ENCODE results near the gene TCF15. TPM values are rescaled to one million over a fixed set of nuclear protein-coding genes. Genes with fewer than 3 reads are reported as not detected.
A peak's percentile ranks its signal among the peaks of the same experiment; 100 is the strongest.
"Not testable (repeated sequence)": the region's sequence is repeated elsewhere in the genome, so short reads cannot be mapped to it uniquely, and the experiment has no call there.

Gene TCF15
- total RNA-seq, 1 experiment from 2014 or later, result not detected

GRCh38 chr20:642013-642397, 31.9 kb upstream of the TCF15 start:
- not testable (repeated sequence) for DNase-seq (ENCODE audit: low spot score)

- no peak for DNase-seq (ENCODE audit: low spot score)
Measured at GRCh38 chr20:641516-641875, 31.4 kb upstream of the TCF15 start.

- DNase-seq (ENCODE audit: low spot score), result no peak
Measured at GRCh38 chr20:640674-641515, 30.8 kb upstream of the TCF15 start.

- no peak for DNase-seq (ENCODE audit: low spot score)
Measured at GRCh38 chr20:638579-638978, 28.5 kb upstream of the TCF15 start.

- DNase-seq (ENCODE audit: low spot score), result no peak
Measured at GRCh38 chr20:637559-637958, 27.4 kb upstream of the TCF15 start.

GRCh38 chr20:635893-636338, 25.8 kb upstream of the TCF15 start:
- DNase-seq (ENCODE audit: low spot score), result no peak

GRCh38 chr20:635028-635892, 25.2 kb upstream of the TCF15 start:
- DNase-seq (ENCODE audit: low spot score), result no peak

GRCh38 chr20:634148-634925, 24.2 kb upstream of the TCF15 start:
- no peak for DNase-seq (ENCODE audit: low spot score)

GRCh38 chr20:631101-631500, 21.0 kb upstream of the TCF15 start:
- DNase-seq (ENCODE audit: low spot score), result no peak

GRCh38 chr20:626579-626978, 16.5 kb upstream of the TCF15 start:
- DNase-seq (ENCODE audit: low spot score), result no peak

- DNase-seq (ENCODE audit: low spot score), result no peak
Measured at GRCh38 chr20:625360-625932, 15.3 kb upstream of the TCF15 start.

- DNase-seq (ENCODE audit: low spot score), result no peak
Measured at GRCh38 chr20:623704-624103, 13.6 kb upstream of the TCF15 start.

GRCh38 chr20:623021-623420, 12.9 kb upstream of the TCF15 start:
- no peak for DNase-seq (ENCODE audit: low spot score)

GRCh38 chr20:622161-622560, 12.1 kb upstream of the TCF15 start:
- no peak for DNase-seq (ENCODE audit: low spot score)

- DNase-seq (ENCODE audit: low spot score), result peak; percentile 68
Measured at GRCh38 chr20:621125-621756, 11.1 kb upstream of the TCF15 start.

GRCh38 chr20:620246-620645, 10.1 kb upstream of the TCF15 start:
- no peak for DNase-seq (ENCODE audit: low spot score)

GRCh38 chr20:618980-619379, 8.9 kb upstream of the TCF15 start:
- DNase-seq (ENCODE audit: low spot score), result no peak

- DNase-seq (ENCODE audit: low spot score), result no peak
Measured at GRCh38 chr20:617934-618690, 8.0 kb upstream of the TCF15 start.

GRCh38 chr20:615514-615913, 5.4 kb upstream of the TCF15 start:
- DNase-seq (ENCODE audit: low spot score), result no peak

- DNase-seq (ENCODE audit: low spot score), result no peak
Measured at GRCh38 chr20:611843-612185, 1.7 kb upstream of the TCF15 start.

Measured in A172 (cell line).